ENCODE results near the gene RNF44.

RNF44 gene
- 43.9 to 102 (median 88.0) reads per million in 4 experiments for total RNA-seq

GRCh38 chr5:176536902-176537553 is at the start of gene RNF44:
RNF44 (minus strand) TSS chr5:176537402; CDS start chr5:176532472, 4,930 bp downstream.
- peak; percentile 97 for DNase-seq

- no peak for DNase-seq
These were observed 45.9 kb upstream of the RNF44 start for GRCh38 chr5:176583076-176583475.

GRCh38 chr5:176581361-176581760 is 44.2 kb upstream of the RNF44 start:
- DNase-seq = no peak

- DNase-seq = no peak
These were observed 42.1 kb upstream of the RNF44 start for GRCh38 chr5:176579323-176579722.

- DNase-seq = peak; percentile 6
These were observed 41.2 kb upstream of the RNF44 start for GRCh38 chr5:176578391-176578808.

DNA sequence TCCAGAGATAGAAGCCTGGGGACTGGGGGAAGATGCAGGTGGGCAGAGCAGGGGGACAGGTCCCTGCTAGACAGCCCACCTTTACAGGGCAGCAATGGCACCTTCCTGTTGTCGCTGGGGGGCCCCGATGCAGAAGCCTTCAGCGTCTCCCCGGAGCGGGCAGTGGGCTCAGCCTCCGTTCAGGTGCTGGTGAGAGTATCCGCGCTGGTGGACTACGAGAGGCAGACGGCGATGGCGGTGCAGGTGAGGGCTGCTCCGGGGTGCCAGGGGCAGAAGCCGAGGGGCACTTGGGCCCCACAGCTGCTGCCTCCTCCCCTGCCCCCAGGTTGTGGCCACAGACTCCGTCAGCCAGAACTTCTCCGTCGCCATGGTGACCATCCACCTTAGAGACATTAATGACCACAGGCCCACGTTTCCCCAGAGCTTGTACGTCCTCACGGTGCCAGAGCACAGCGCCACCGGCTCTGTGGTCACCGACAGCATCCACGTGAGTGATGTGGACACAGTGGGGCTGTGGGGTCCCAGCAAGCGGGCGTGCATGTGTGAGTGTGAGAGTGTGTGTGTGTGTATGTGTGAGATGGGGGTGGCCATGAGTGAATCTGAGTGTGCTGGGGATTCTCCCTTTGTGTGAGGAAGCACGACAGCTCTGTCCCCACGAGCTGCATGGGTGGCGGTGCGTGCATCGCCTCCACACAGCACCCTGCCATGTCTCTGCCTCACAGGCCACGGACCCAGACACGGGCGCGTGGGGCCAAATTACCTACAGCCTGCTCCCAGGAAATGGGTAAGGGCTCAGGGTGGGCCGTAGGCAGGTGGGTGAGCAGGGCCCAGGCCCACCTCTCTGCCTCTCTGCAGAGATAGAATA is 40.3 kb upstream of the RNF44 start:
- DNase-seq = no peak

- no peak for DNase-seq
These were observed 38.6 kb upstream of the RNF44 start for GRCh38 chr5:176575488-176576422.

GRCh38 chr5:176575066-176575465 is 37.9 kb upstream of the RNF44 start:
- DNase-seq = no peak

GRCh38 chr5:176574297-176574591 is 37.0 kb upstream of the RNF44 start:
- DNase-seq = no peak

GRCh38 chr5:176573564-176574296 is 36.5 kb upstream of the RNF44 start:
- peak; percentile 70 for DNase-seq

- DNase-seq = no peak
These were observed 32.8 kb upstream of the RNF44 start for GRCh38 chr5:176570044-176570443.

DNA sequence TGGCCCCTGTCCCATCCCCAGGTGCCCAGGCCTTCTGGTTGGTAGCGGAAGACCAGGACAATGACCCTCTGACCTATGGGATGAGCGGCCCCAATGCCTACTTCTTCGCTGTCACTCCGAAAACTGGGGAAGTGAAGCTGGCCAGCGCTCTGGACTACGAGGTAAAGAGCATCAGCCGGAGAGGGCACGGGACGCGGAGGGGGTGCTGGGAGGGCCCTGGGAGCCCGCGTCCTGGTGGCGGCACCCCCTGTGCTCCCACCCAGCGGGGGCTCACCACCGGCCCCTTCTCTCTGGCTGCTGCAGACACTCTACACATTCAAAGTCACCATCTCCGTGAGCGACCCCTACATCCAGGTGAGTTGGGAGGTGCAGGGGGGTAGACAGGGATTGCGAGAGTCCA is 31.5 kb upstream of the RNF44 start:
- DNase-seq = no peak

DNA sequence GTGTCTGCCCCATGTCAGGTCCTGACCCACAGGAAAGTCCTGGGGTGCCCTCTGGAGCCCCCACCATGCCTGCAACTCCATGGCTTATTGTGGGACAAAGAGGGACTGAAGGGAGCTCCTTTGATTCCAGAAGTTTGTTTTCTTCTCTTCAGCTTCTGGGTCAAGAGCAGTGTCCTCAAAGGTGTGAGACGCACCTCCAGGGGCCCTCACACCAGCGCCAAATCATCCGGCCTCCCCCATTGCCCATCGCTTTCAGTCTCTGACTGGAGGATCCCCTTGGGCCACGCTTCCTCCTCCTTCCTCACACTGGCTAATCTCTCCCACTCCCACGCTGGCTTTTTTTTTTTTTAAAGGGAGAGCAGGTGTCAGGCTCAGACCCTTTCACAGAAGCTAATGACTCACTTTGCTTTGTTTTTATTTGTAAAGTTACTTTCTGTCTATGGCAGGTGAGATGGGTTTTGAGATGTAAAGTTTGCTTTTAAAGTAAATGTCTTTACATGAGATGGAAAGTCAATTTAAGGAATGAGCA is 28.6 kb upstream of the RNF44 start:
- DNase-seq = no peak

- no peak for DNase-seq
These were observed 26.8 kb upstream of the RNF44 start for GRCh38 chr5:176564002-176564401.

DNA sequence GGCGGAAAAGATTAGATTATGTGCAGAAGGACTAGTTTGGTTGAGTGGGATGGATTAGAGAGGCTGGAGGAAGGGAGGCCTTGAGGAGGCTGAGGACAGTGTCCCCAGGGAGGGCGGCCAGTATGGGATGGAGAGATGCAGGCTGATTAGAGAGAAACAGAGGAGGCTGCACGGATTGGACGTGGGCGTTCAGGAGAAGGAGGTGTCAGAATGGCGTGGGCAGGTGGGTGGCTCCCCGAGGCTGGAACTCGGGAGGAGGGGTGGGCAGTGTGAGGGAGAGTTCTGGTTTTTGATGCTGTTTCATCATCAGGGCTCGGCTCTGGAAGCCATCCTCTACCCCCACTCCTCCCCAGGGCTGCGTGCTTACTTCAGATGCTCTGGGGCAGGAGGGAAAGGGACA is 25.0 kb upstream of the RNF44 start:
- no peak for DNase-seq

GRCh38 chr5:176561259-176561658 is 24.1 kb upstream of the RNF44 start:
- no peak for DNase-seq

DNA sequence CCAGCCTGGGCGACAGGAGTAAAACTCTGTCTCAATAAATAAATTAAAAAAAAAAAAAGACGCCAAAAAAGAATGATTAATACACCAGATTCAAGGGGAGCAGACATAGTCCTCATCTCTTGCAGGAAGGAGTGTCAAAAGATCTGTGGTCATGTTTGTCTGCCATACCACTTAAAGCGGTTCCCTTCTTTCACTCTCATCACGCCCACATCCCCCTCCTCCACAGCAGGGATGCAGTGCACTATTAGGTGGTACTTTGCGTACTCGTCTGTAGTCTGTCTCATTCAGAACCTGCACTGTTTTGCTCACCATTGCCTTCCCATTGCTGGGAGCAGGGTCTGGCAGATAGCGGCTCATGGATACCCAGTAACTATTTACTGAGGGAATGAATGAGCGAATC is 23.2 kb upstream of the RNF44 start:
- DNase-seq = no peak

GRCh38 chr5:176559683-176560082 is 22.5 kb upstream of the RNF44 start:
- no peak for DNase-seq

GRCh38 chr5:176557846-176558245 is 20.6 kb upstream of the RNF44 start:
- DNase-seq = no peak

DNA sequence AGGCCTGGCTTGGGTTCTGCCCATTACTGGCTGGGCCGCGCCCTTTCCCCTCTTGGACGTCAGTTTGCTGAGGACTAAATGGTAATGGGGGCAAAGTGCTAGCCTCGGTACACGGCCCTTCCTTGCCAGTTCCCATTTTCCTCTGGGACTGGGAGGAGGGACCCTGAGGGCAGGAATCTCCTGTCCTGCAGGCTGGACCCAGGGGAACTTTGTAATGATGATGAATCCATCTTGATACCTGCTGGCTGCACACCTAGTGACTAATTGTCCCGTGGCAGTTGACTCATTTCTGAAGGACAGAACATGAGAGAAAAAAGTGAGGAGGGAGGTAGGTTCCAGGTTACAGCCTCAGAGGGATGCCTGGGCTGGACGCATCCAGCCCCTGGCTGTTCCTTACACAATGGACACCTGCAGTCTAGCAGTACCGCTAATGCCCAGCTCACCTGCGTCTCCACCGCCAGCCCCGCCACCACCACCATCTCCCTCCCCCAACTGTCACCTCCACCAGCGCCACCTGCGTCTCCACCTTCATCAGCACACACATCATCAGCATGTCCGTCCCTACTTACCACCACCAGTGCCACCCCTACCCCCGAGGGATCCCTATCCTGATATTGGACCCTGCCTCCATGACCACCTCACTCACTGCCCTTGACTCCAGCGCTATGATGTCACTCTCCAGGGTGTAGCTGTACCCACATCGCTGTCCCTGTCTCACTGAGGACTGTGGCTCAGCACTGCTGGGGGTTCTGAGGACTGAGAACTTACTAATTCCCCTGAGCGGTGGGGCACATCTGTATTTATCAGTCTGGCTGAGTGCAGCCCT is 16.3 kb upstream of the RNF44 start:
- no peak for DNase-seq

- no peak for DNase-seq
These were observed 15.2 kb upstream of the RNF44 start for GRCh38 chr5:176552332-176552869.
